ENCODE measurements around the gene JARID2. TPM values are rescaled to one million over a fixed set of nuclear protein-coding genes. Genes with fewer than 3 reads are reported as not detected.

The JARID2 gene
- total RNA-seq, 1 experiment from 2014 or later = 6.0 TPM

DNA sequence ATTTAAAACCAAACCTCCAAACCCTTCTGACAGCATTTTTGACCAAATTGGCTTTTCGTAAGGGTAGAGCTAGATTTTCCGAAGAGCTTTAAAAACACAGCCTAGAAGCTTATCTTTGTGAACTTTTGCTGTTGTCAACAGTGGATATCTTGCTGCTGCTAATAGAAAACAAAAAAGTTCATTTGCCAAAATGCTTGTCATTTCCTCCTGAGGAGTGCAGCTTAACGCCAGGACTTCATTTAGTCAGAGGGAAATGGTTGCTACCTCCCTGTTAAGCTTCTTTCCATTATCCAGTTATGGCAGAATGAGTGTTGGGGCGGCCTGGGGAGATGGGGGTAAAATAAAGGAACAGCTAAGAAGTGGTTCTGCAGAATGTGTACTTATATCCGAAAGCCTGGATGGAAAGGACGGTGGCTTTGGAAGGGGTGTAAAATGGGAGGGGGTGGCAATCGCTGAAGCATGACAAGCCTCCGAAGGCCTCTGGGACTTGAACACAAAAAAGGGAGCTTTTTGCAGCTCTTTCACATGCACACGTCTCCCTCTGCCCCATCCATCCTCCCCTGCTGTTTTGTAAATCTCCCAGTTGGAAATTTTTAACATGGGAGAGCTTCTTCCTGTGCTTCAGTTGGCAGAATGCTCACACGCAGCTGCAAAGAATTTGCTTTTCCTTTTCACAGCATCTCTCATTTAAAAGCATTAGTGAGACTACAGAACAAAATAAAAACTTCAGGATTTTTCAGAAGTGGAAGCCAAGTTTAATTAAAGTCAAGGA, 22.5 kb downstream of the JARID2 start:
- CTCF ChIA-PET = interaction anchor here (0.5 kb wide), 1 partner anchor 313 kb away, joined by 3 read pairs; no protein-coding TSS in a partner anchor
- DNase-seq (ENCODE audit: low read depth, low spot score) = no peak
- intact Hi-C loops (cut with micrococcal nuclease; ENCODE audit: unreplicated experiment) (no loop called here), in situ Hi-C loops (cut with HindIII; ENCODE audit: low pct_unique_long_range_greater_than_20kb, low sequenced_read_pairs) (no loop called here)
- Histone ChIP-seq H3K27ac (ENCODE audit: low read length) (no peak overlapping the region), H3K4me1 (ENCODE audit: control insufficient read depth, insufficient read depth, low read length) (no peaks in the 10 kb centered on the region), H3K36me3 (ENCODE audit: control insufficient read depth, insufficient read depth, low read length) (no peaks in the 10 kb centered on the region), H3K9me3 (ENCODE audit: control insufficient read depth, insufficient read depth, low read depth, low read length) (no peaks in the 10 kb centered on the region), H3K4me3 (ENCODE audit: low read depth in 2 of 2, low read length in 2 of 2) (no peak overlapping the region), H3K27me3 (ENCODE audit: control insufficient read depth, insufficient read depth, low read length) (no peaks in the 10 kb centered on the region)
- POLR2A ChIA-PET = no interaction called here
- BruUV-seq (replicated peaks) = no TSS peak
- TF ChIP-seq SIN3A (IDR thresholded peaks at IDR 0.05; ENCODE audit: borderline replicate concordance, insufficient read depth, low read depth, low read length) = no peak
- TF ChIP-seq, protein P1, sequence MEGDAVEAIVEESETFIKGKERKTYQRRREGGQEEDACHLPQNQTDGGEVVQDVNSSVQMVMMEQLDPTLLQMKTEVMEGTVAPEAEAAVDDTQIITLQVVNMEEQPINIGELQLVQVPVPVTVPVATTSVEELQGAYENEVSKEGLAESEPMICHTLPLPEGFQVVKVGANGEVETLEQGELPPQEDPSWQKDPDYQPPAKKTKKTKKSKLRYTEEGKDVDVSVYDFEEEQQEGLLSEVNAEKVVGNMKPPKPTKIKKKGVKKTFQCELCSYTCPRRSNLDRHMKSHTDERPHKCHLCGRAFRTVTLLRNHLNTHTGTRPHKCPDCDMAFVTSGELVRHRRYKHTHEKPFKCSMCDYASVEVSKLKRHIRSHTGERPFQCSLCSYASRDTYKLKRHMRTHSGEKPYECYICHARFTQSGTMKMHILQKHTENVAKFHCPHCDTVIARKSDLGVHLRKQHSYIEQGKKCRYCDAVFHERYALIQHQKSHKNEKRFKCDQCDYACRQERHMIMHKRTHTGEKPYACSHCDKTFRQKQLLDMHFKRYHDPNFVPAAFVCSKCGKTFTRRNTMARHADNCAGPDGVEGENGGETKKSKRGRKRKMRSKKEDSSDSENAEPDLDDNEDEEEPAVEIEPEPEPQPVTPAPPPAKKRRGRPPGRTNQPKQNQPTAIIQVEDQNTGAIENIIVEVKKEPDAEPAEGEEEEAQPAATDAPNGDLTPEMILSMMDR (IDR thresholded peaks at IDR 0.05) = no peak
- TF ChIP-seq POLR2AphosphoS5 (IDR thresholded peaks at IDR 0.05; ENCODE audit: low read depth, low read length) = no peak
- TF ChIP-seq, protein P2, sequence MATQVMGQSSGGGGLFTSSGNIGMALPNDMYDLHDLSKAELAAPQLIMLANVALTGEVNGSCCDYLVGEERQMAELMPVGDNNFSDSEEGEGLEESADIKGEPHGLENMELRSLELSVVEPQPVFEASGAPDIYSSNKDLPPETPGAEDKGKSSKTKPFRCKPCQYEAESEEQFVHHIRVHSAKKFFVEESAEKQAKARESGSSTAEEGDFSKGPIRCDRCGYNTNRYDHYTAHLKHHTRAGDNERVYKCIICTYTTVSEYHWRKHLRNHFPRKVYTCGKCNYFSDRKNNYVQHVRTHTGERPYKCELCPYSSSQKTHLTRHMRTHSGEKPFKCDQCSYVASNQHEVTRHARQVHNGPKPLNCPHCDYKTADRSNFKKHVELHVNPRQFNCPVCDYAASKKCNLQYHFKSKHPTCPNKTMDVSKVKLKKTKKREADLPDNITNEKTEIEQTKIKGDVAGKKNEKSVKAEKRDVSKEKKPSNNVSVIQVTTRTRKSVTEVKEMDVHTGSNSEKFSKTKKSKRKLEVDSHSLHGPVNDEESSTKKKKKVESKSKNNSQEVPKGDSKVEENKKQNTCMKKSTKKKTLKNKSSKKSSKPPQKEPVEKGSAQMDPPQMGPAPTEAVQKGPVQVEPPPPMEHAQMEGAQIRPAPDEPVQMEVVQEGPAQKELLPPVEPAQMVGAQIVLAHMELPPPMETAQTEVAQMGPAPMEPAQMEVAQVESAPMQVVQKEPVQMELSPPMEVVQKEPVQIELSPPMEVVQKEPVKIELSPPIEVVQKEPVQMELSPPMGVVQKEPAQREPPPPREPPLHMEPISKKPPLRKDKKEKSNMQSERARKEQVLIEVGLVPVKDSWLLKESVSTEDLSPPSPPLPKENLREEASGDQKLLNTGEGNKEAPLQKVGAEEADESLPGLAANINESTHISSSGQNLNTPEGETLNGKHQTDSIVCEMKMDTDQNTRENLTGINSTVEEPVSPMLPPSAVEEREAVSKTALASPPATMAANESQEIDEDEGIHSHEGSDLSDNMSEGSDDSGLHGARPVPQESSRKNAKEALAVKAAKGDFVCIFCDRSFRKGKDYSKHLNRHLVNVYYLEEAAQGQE (IDR thresholded peaks at IDR 0.05; ENCODE audit: insufficient read depth in 1 of 2, low read depth in 2 of 2, low read length in 1 of 2) = no peak
- no peak for TF ChIP-seq TCF7L2 (IDR thresholded peaks at IDR 0.05; ENCODE audit: low read depth, low read length)
- ATAC-seq = no peak

DNA sequence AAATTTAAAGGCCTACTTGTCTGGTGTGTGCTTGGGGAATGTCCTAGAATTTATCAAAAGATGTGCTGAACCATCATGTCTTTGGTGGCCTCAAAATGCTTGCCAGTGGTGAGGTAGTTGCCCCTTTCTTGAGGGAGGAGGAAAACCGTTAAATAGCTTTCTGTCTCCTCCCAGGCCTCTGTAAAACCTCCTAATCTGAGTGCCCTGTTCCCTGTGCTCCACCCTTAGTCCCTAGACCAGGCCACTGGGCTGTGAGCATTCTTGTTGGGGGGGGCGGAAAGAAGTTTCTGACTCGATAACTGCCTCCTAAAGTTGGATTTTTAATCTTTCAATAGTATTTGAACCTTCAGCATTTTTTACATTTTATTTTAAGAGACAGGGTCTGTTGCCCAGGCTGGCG, 23.1 kb downstream of the JARID2 start:
- Histone ChIP-seq H3K27me3 (ENCODE audit: control insufficient read depth, insufficient read depth, low read length) (no peaks in the 10 kb centered on the region), H3K4me1 (ENCODE audit: control insufficient read depth, insufficient read depth, low read length) (no peaks in the 10 kb centered on the region), H3K27ac (ENCODE audit: low read length) (no peak overlapping the region), H3K9me3 (ENCODE audit: control insufficient read depth, insufficient read depth, low read depth, low read length) (no peaks in the 10 kb centered on the region), H3K4me3 (ENCODE audit: low read depth in 2 of 2, low read length in 2 of 2) (no peak overlapping the region), H3K36me3 (ENCODE audit: control insufficient read depth, insufficient read depth, low read length) (no peaks in the 10 kb centered on the region)
- no TSS peak for BruUV-seq (replicated peaks)
- TF ChIP-seq TCF7L2 (IDR thresholded peaks at IDR 0.05; ENCODE audit: low read depth, low read length) = no peak
- TF ChIP-seq POLR2AphosphoS5 (IDR thresholded peaks at IDR 0.05; ENCODE audit: low read depth, low read length) = no peak
- TF ChIP-seq, protein P1 (IDR thresholded peaks at IDR 0.05) = no peak
- TF ChIP-seq, protein P2 (IDR thresholded peaks at IDR 0.05; ENCODE audit: insufficient read depth in 1 of 2, low read depth in 2 of 2, low read length in 1 of 2) = no peak
- TF ChIP-seq SIN3A (IDR thresholded peaks at IDR 0.05; ENCODE audit: borderline replicate concordance, insufficient read depth, low read depth, low read length) = no peak
- ATAC-seq = no peak
- ChIA-PET POLR2A (no interaction called here), CTCF (no interaction called here)
- intact Hi-C loops (cut with micrococcal nuclease; ENCODE audit: unreplicated experiment) (no loop called here), in situ Hi-C loops (cut with HindIII; ENCODE audit: low pct_unique_long_range_greater_than_20kb, low sequenced_read_pairs) (no loop called here)
- DNase-seq (ENCODE audit: low read depth, low spot score) = no peak
